Right cardiac atrium (tissue), 5 donors: ENCODE results near the gene KISS1R. TPM values are rescaled to one million over a fixed set of nuclear protein-coding genes. Genes with fewer than 3 reads are reported as not detected.

ENCODE experiments used
- ATAC-seq, 2 donors: fragments of 200-7000 bp; cut with Tn5 transposase; one replicate each; pipeline versions ENCODE4 v1.8.0 to v1.9.1; 2020; ENCODE audit warnings: moderate library complexity in 2 of 2, mild to moderate bottlenecking in 1 of 2
- DNase-seq, 3 donors: peaks; one replicate each; pipeline ENCODE4 v3.0.0-alpha.2; 2020
- H3K27ac ChIP-seq: one replicate; pipeline ENCODE4 v1.5.1; 2013; ENCODE audit warnings: mild to moderate bottlenecking, low read length, control low read depth, moderate library complexity
- H3K27me3 ChIP-seq: one replicate; pipeline ENCODE4 v1.6.1; 2013; ENCODE audit not compliant: control insufficient read depth, insufficient read depth
- H3K4me1 ChIP-seq: one replicate; pipeline ENCODE4 v1.6.1; 2013; ENCODE audit warnings: low read length; ENCODE audit not compliant: control insufficient read depth, insufficient read depth
- H3K4me3 ChIP-seq: one replicate; pipeline ENCODE4 v1.5.1; 2013; ENCODE audit warnings: low read length, control low read depth
- H3K9me3 ChIP-seq: one replicate; pipeline ENCODE4 v1.6.1; 2013; ENCODE audit warnings: low read length; ENCODE audit not compliant: control insufficient read depth
- WGBS: extraction: QIAGEN DNeasy Blood & Tissue Kit; methylation state at CpG from one replicate; pipeline ENCODE4 v1.1.7; 2013; 5-methylcytosine and 5-hydroxymethylcytosine counted together
- intact Hi-C, 4 donors: fragments of 100-400 bp; cut with DNase I; formaldehyde crosslinking; loops; one replicate each; pipeline versions ENCODE4 v1.11.0 to v1.14.0; 2022 to 2023
- polyA plus RNA-seq: library from polyadenylated mRNA; stranded (reverse); fragments of 200-250 nt; gene quantifications from one replicate; pipeline ENCODE4 v1.2.3, GENCODE V29; 2013
- total RNA-seq, 4 donors: library from RNA; stranded (reverse); fragmentation: NEBNext Ultra II Directional; extraction: Animal tissue kit (Norgen Biotek cat#: 25700); gene quantifications; one replicate each; pipeline ENCODE4 v1.2.1, GENCODE V29; 2021
- donor health status: healthy with polysubstance abuse.
- donor health status: DM: no; HTN: yes; CAD: no.
- donor health status: DM: no; HTN: no; CAD: no.
- donor health status: DM: no; HTN: yes; CAD: no; lungs with severe emphysema.
- donor health status: DM: yes; HTN: yes; CAD: no.

The KISS1R gene
- total and polyA plus RNA-seq, 5 donors, result not detected

GRCh38 chr19:901216-902092 is 15.7 kb upstream of the KISS1R start:
- 94% methylated on average over 27 of the region's 27 CpGs for WGBS
- intact Hi-C loops, result no loop called here
- no peaks in the 10 kb centered on the region for H3K4me1 ChIP-seq
- DNase-seq (no peak), ATAC-seq (no peak)
- H3K4me3 ChIP-seq, result no peak overlapping the region
- H3K27me3 ChIP-seq, result no peaks in the 10 kb centered on the region
- H3K27ac ChIP-seq, result no peak overlapping the region
- no peaks in the 10 kb centered on the region for H3K9me3 ChIP-seq

- DNase-seq, result no peak
Observed at GRCh38 chr19:902093-902370, 15.1 kb upstream of the KISS1R start.

GRCh38 chr19:902446-903226 is 14.5 kb upstream of the KISS1R start:
- no peak overlapping the region for H3K27ac ChIP-seq
- ATAC-seq, result no peak
- no peak overlapping the region for H3K4me3 ChIP-seq
- H3K9me3 ChIP-seq, result no peaks in the 10 kb centered on the region
- no peaks in the 10 kb centered on the region for H3K4me1 ChIP-seq
- no peak for DNase-seq
- 88% methylated on average over 14 of the region's 14 CpGs for WGBS
- intact Hi-C loops, result no loop called here
- no peaks in the 10 kb centered on the region for H3K27me3 ChIP-seq

More at GRCh38 chr19:902093-902370, 15.1 kb upstream of the KISS1R start:
- Histone ChIP-seq H3K9me3 (no peaks in the 10 kb centered on the region), H3K4me3 (no peak overlapping the region), H3K27me3 (no peaks in the 10 kb centered on the region), H3K4me1 (no peaks in the 10 kb centered on the region), H3K27ac (no peak overlapping the region)
- no peak for ATAC-seq
- intact Hi-C loops, result no loop called here
- 91% methylated on average over 7 of the region's 7 CpGs for WGBS

GRCh38 chr19:903266-903797 is 13.8 kb upstream of the KISS1R start:
- intact Hi-C loops, result no loop called here
- DNase-seq (no peak), ATAC-seq (no peak)
- no peak overlapping the region for H3K27ac ChIP-seq
- no peaks in the 10 kb centered on the region for H3K4me1 ChIP-seq
- no peaks in the 10 kb centered on the region for H3K27me3 ChIP-seq
- H3K4me3 ChIP-seq, result no peak overlapping the region
- 78% methylated on average over 32 of the region's 32 CpGs for WGBS
- H3K9me3 ChIP-seq, result no peaks in the 10 kb centered on the region

- Histone ChIP-seq H3K27me3 (no peaks in the 10 kb centered on the region), H3K27ac (no peak overlapping the region), H3K9me3 (no peaks in the 10 kb centered on the region), H3K4me1 (no peaks in the 10 kb centered on the region), H3K4me3 (no peak overlapping the region)
- intact Hi-C loops, result no loop called here
- ATAC-seq, result no peak
- WGBS, result 93% methylated on average over 8 of the region's 8 CpGs
- DNase-seq, result no peak
Observed at GRCh38 chr19:904545-904944, 12.6 kb upstream of the KISS1R start.

GRCh38 chr19:906480-906879 is 10.7 kb upstream of the KISS1R start:
- DNase-seq, result no peak
- no peak for ATAC-seq
- intact Hi-C loops, result no loop called here
- Histone ChIP-seq H3K27ac (no peak overlapping the region), H3K27me3 (no peaks in the 10 kb centered on the region), H3K4me3 (no peak overlapping the region), H3K9me3 (no peaks in the 10 kb centered on the region), H3K4me1 (no peaks in the 10 kb centered on the region)
- 94% methylated on average over 7 of the region's 7 CpGs for WGBS

- DNase-seq (no peak), ATAC-seq (peak in 1 of 2 donors; percentile 8)
- Histone ChIP-seq H3K4me3 (no peak overlapping the region), H3K4me1 (no peaks in the 10 kb centered on the region), H3K27me3 (no peaks in the 10 kb centered on the region), H3K27ac (no peak overlapping the region), H3K9me3 (no peaks in the 10 kb centered on the region)
- WGBS, result 66% methylated on average over 14 of the region's 14 CpGs
- intact Hi-C loops, result no loop called here
Observed at GRCh38 chr19:907183-907853, 9.8 kb upstream of the KISS1R start.

GRCh38 chr19:911197-912033 is 5.7 kb upstream of the KISS1R start:
- WGBS, result 82% methylated on average over 54 of the region's 54 CpGs
- intact Hi-C loops, result loop anchor here in 2 of 4 donors (10.0 kb wide), 1 partner anchor 47 kb away; no protein-coding TSS in a partner anchor
- Histone ChIP-seq H3K4me1 (peaks cover 2% of the 10 kb centered on the region), H3K9me3 (no peaks in the 10 kb centered on the region), H3K27me3 (no peaks in the 10 kb centered on the region), H3K27ac (no peak overlapping the region), H3K4me3 (no peak overlapping the region)
- ATAC-seq (peak; percentile 8 to 21), DNase-seq (peak in 2 of 3 donors; percentile 65 to 67)

GRCh38 chr19:912181-913079 is 4.7 kb upstream of the KISS1R start:
- intact Hi-C loops, result loop anchor here in 2 of 4 donors (10.0 kb wide), 1 partner anchor 48 kb away; no protein-coding TSS in a partner anchor
- peaks cover 2% of the 10 kb centered on the region for H3K4me1 ChIP-seq
- peak; percentile 6 to 10 for ATAC-seq

More at GRCh38 chr19:912181-913079, 4.7 kb upstream of the KISS1R start:
- peak overlapping the region; percentile 69 for H3K27ac ChIP-seq
- no peaks in the 10 kb centered on the region for H3K27me3 ChIP-seq
- H3K4me3 ChIP-seq, result peak overlapping the region; percentile 100
- 5% methylated on average over 65 of the region's 69 CpGs for WGBS
- DNase-seq, result peak in 2 of 3 donors; percentile 75 to 77
- H3K9me3 ChIP-seq, result no peaks in the 10 kb centered on the region
